GM15510 (cell line): Measurements from ENCODE around the gene IGF1R.

ENCODE experiments used
- POLR2A ChIP-seq: IDR thresholded peaks from 3 replicates; pipeline ENCODE4 v1.6.1; 2011; ENCODE audit warnings: borderline replicate concordance; ENCODE audit not compliant: insufficient read length; ENCODE audit errors: extremely low read depth

Gene IGF1R

DNA sequence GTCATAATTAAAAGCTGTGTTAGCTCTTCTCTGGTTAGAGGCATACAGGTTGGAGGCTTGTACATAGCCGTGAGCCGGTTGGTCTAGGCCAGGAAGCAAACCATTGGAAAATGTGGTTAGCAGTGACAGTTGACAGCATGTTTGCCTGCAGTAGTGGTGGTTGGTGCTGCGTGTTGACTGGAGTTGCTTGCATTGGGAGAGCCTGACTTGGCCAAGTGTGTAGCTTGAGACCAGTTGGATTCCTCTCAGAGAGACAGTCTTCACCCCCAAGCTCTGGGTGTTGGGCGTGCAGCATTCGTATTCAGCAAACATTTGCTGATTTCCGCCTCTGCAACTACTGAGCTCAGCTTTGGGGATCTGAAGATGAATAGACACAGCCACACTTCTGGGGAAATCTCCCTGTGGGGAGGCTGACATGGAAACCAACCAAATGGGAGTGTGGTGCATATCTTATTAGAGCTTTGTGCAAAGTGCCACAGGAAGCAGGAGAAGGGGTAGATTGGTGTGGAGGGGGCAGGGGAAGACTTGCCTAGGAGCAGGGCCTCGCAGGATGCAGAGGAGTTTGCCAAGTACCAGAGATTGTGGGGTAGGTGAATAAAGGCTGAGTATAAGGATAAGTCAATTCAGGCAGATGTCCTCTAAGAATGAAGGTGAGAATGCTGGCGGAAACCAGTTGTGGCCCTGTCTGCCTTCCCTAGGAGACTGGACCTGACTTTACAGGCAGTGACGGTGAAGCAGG lies 83.5 kb downstream of the IGF1R start:
- TF ChIP-seq POLR2A: no peak

DNA sequence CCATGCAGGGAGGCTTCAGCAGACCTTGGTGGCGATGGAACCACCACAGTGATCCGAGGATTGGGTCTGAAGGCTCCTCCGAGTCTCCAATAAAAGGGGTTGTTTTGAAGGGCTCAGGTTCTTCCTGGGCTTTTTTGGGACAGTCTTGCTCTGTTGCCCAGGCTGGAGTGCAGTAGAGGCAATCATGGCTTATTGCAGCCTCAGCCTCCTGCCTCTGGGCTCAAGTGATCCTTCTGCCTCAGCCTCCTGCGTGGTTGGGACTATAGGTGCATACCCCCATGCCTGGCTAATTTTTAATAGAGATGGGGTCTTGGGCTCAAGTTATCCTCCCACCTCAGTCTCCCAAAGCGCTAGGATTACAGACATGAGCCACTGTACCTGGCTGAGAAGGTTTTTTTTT lies 84.8 kb downstream of the IGF1R start:
- no peak for TF ChIP-seq POLR2A

DNA sequence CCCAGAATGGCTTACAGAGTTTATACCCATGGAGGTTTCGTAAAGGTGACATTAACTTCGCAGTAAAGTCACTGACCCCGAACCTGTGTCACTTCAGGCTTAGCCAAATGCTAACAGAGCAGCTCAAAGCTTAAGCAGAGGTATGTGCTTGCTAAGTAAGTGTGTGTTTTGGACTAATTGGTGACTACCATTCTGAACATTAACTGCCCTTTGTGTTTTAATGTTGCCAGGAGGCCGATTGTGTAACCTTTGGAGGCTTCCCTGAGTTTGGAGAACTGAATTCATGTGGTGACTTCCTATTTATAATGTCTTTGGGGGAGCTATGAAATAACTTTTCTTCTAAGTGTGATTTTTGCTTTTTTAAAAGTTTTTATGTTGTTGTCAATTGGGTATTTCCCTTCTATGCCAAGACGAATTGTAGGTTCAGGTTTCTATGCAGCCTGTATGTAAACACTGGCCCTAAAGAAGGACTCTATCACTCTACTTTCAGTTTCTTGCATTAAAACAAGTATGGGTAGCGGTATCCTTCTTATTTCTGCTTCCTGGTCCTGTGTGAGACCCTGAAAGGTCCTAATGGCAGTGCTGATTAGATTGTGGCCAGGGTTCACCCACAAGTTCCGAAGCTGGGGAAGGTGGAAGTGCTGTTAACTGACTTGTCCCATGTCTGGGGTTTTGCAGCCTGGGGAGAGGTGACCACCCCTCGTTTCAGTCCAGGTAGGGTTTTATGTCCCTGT lies 86.3 kb downstream of the IGF1R start:
- TF ChIP-seq POLR2A: no peak

DNA sequence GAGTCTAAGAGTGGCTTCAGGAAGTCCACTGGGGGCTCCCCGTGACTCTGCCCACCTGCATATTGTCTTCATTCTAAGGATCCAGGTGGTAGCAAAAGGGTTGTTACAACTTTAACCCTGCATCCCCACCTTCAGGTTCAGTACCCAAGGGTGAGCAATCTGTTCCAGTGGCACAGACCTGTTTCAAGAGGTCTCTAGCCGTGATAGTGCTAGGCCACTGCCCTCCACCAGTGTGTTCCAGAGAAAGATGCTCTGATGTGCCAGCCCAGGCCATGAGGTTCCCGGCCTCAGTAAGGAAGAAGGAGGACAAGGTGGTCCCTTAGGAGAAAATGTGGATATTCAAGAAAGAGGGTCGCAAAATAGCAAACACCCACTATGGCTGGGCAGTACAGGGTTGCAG lies 87.0 kb downstream of the IGF1R start:
- no peak for TF ChIP-seq POLR2A

DNA sequence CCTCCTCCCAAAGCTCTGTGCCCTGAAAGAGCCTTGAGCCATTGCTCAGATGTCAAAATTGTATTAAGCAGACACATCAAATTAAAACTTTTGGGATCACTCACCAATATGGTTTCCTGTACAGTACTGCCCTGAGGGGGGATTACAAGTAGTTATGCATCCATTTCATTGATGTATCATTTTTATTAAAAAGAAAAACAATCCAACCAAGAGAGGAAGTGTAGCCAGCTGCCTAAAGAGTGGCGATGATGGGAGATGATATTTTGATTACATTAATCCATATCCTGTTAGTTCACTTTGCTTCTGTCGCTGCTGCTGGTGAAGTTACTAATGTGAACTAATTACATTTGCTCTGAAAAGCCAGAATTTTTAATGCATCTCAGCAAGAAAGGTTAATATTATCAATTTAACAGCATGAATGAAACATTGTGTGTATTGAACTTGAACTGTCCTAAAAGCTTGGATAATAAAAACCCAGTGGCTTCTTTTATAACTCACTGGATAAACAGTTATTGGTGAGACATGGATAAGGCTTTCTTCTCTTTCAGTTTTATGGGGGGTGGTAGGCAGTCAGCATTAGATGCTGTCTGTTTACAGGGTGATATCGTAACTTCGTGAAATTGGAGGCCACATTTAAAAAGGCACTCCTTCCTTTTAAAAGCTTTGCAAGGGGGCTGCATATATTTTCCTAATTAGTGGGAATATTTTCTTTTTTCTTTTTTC lies 87.7 kb downstream of the IGF1R start:
- no peak for TF ChIP-seq POLR2A

DNA sequence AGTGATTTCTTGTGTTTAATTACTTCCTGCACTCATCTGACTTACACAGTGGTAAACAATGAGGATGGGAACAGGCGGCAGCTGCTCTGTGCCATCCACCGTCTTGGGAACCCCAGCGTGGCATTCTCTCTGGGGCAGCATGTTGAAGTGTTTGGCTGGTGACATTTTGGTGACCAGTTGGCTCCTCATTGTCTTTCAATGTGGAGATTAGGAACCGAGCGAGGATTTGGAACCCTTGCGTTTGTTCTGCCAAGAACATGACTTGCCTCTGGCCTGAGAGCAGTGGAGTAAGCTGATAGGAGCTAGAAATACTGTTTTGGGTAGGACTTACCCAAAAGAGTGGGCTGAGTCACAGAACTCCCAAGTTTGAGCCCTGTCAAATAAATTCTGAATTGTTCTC lies 88.8 kb downstream of the IGF1R start:
- no peak for TF ChIP-seq POLR2A

DNA sequence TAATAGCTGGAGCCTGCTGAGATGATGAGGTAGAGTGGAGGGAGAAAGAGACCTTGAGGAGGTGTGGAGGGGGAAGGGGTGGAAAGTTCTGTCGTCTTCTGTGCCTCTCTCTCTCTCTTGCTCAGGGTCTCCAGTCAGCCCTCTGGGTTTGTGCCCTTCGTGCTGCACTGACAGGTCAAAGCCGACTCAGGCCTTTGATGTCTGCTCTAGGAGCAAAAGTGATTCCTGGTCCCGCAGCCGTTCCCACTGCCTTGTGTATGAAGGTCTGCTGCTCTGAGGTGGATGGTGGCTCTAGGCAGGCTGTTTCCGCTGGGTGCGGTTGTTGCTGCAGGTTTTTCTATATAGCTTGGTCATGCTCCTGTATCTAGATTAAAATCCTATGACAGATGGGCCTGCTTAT lies 89.4 kb downstream of the IGF1R start:
- no peak for TF ChIP-seq POLR2A

DNA sequence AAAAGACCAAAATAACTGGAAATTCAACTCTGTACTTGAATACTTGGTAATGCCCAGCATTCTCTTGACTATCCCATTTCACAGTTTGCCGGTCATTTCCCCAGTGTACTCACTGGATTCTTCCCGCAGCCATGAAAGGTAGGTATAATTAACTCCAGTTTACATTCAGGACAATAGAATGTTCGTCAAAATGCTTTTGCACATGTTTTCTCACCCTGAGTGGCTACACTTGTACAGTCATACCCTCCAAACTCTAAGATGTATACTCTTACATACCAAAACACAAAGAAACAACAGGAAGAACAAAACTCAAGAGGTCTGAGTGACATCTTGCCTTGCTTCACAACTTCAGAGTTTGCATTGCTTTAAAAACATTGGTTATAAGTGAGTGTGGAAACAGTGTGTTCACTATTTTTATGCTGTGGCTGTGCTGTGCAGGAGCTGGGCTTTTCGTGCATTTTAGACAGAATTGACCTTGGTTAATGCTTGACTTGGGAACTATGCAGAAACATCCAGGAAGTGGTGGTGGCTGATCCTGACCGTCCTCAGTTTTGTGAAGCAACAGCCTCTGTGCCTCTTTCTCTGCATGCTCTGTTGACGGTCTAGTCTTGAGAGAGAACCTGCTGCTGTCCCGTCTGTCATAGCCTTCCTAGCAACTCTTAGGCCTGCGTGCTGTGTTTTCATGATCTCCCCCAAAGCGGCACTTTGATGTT lies 90.5 kb downstream of the IGF1R start:
- no peak for TF ChIP-seq POLR2A

DNA sequence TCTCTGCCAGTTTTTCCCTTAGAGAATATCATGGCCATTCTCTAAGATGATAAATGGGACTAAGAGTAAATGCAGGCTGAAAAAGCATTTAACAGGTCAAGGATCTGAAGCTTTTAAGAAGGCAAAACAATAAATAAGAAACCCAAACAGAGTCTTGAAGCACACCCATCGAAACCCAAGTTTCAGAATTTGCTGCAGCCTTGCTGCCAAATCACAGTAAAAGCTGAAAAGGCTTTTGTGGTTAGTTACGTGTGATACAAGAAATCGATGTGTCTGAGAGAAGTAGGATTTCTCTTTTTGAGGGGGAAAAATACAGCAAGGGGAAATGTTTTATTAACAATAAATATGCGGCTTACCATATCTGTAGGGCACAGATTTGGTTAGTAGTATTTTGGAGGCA lies 92.0 kb downstream of the IGF1R start:
- no peak for TF ChIP-seq POLR2A

DNA sequence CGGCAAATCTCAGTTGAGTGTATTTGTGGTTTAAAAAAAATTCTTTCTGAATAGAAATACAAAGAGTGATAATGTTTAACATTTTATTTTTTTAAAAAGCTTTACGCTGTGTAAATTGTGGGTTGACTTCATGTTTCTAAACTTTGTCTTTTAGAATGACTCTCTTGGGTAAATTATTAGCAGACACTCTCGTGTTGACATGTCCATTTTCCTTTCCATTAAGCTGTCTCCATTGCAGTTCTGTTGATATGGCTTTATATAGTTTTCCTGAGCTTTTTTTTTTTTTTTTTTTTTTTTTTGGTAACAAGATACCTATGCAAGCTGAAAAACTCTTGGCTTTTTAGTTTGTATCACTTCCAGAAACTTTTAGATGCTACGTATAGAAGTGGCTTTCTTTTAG lies 92.6 kb downstream of the IGF1R start:
- no peak for TF ChIP-seq POLR2A

DNA sequence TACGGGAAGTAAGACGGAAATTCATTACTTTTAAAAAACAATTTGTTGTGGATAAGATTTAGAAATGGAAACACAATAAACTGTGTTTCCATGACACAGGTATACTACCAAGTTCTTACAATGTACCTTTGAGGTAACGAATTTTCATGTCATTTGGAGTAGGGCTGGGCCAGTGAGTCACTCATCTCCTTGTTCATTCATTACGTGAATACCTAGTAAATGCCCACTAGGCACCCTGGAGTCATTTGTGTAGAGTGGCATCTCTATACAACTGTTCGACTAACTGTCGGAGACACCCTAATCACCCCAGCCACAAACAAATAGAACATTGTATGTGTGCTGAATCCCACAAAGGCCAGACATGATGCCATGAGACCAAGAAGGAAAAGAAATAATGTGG lies 94.8 kb downstream of the IGF1R start:
- TF ChIP-seq POLR2A: no peak

DNA sequence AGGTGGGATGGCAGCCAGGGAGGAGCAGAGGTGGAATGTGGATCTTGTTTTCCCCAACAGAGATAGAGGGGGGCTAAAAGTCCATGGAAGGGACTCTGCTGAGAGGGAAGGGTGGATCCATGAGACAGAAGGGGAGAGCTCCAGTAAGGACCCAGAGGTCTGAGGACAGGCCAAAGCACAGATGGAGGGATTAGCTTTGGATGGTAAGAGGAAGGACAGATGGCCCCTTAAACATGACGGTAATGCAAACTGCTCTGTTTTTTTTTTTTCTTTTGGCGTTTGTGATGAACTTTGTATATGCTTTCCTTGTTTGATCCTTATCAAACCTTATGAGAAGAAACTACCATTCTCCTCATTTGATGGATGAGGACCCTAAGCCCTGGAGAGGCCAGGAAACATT lies 96.2 kb downstream of the IGF1R start:
- TF ChIP-seq POLR2A: no peak

DNA sequence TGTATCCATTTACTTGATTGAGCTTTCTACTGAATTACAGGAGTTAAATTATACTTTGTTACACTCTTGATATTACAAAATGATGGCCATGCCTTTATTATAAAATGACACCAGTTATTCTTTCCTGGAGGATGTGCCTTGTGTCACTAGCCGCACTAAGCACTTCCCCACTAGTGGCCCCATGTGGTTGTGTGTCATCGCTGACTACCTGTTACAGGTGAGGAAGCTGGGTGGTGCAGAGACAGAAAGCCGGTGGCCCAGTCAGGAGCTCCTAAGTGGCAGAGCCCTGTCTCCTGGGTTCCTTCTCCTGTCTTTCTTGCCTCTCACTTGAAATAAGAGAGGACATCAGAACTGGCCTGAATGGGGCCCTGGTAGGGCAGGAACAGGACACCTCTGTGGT lies 96.8 kb downstream of the IGF1R start:
- no peak for TF ChIP-seq POLR2A

DNA sequence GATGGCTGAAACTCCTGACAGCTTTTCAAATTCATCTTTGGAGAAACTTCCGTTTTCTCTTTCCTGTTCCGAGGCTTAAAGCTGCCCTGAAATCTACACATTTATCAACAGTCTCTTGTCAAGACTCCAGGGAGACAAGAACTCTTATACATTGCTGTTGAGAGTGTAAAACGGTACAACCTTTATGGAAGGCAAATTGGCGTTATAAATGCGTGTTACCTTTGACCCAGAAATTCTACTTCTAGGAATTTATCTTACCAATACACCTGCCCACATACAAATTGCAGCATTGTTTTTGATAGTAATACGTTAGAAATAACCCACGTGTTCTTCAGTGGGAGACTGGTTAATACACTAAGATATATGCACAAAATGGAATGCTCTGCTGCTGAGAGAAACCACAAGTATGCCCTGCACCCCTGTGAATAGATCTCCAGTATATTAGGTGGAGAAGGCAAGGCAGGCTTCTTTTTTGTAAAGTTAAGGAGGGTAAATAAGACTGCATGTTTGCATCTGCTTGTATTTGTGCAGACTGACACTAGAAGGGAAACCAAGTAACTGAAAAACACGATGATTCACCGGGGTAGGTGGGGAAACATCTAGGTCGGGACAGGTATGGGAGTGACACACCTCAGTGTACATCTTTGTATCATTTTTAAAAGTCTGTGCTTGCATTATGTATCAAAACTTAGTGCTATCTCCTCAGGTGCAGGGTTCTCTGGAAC lies 97.5 kb downstream of the IGF1R start:
- no peak for TF ChIP-seq POLR2A
